WTC11 (cell line): ENCODE results near the gene SMPX.

Experiments used
- ESRRA ChIP-seq: sonication (generic); formaldehyde crosslinking; IDR thresholded peaks from 2 replicates; pipeline ENCODE4 v1.8.1; 2022; ENCODE audit warnings: mild to moderate bottlenecking, missing genetic modification reagents, borderline replicate concordance
- JUN ChIP-seq: sonication (generic); formaldehyde crosslinking; IDR thresholded peaks from 2 replicates; pipeline ENCODE4 v1.8.0; 2023; ENCODE audit warnings: mild to moderate bottlenecking, missing genetic modification reagents
- NFE2L1 ChIP-seq: sonication (generic); formaldehyde crosslinking; IDR thresholded peaks from 2 replicates; pipeline ENCODE4 v1.8.1; 2023; ENCODE audit warnings: missing genetic modification reagents
- NFYB ChIP-seq: sonication (generic); formaldehyde crosslinking; conservative IDR thresholded peaks from 2 replicates; pipeline ENCODE4 v1.8.0; 2022; ENCODE audit warnings: low read depth, missing genetic modification reagents
- TEAD4 ChIP-seq: sonication (generic); formaldehyde crosslinking; IDR thresholded peaks from 2 replicates; pipeline ENCODE4 v1.8.0; 2022; ENCODE audit warnings: mild to moderate bottlenecking, missing genetic modification reagents
- ZNF232 ChIP-seq: sonication (generic); formaldehyde crosslinking; IDR thresholded peaks from 2 replicates; pipeline ENCODE4 v1.8.0; 2022; ENCODE audit warnings: mild to moderate bottlenecking, missing genetic modification reagents
- ZNF263 ChIP-seq: sonication (generic); formaldehyde crosslinking; IDR thresholded peaks from 2 replicates; pipeline ENCODE4 v1.8.1; 2022; ENCODE audit warnings: low read depth, mild to moderate bottlenecking, moderate library complexity, missing genetic modification reagents
- TF ChIP-seq, protein P1 (sequence below): fragments of 200-600 bp; IDR thresholded peaks from 2 replicates; pipeline ENCODE4 v1.8.0; 2022; ENCODE audit warnings: antibody characterized with exemption
- TF ChIP-seq, protein P2 (sequence below): sonication (generic); formaldehyde crosslinking; IDR thresholded peaks from 2 replicates; pipeline ENCODE4 v1.8.1; 2023; ENCODE audit warnings: mild to moderate bottlenecking, missing genetic modification reagents, borderline replicate concordance
- TF ChIP-seq, protein P3 (sequence below): fragments of 250-450 bp; sonication (Bioruptor Pico); conservative IDR thresholded peaks from 2 replicates; pipeline ENCODE4 v1.9.0; 2021; ENCODE audit warnings: mild to moderate bottlenecking
- TF ChIP-seq, protein P4 (sequence below): sonication (generic); formaldehyde crosslinking; conservative IDR thresholded peaks from 2 replicates; pipeline ENCODE4 v1.8.1; 2022; ENCODE audit warnings: mild to moderate bottlenecking, missing genetic modification reagents
- TF ChIP-seq, protein P5 (sequence below): sonication (generic); formaldehyde crosslinking; IDR thresholded peaks from 2 replicates; pipeline ENCODE4 v1.8.0; 2023; ENCODE audit warnings: mild to moderate bottlenecking, missing genetic modification reagents
- TF ChIP-seq, protein P6 (sequence below): sonication (generic); formaldehyde crosslinking; IDR thresholded peaks from 2 replicates; pipeline ENCODE4 v1.8.0; 2022; ENCODE audit warnings: missing genetic modification reagents

DNA sequence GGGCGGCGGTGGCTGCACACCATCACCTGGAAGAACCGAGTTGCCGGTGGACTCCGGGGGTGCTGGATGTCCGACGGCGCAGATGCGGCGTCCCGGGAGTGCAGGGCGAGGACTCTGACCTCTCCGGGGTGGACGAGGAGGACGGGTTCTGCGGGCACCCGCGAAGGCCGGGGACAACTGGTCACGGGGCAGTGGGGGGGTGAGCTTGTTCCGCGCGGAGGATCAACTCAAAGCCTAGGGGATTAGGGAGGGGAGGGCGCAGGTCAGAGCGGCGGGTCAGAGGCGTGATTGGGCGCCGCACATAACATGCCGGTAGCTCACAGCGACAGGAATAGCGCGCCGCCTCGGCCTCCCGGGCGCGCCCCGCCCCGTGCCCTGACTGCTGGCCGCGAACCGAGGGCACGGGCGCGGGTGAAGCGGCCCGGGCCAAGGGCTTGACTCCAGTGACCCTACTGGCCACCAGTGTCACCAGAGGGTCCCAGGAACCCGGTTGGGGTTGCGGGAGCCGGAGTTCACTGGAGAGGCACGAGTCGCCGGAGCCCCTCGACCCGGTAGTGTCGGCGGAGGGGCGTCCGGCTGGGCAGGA, 99.7 kb downstream of the SMPX start, which contains the start of gene KLHL34:
- no peak for TF ChIP-seq ZNF263 (CRISPR knock-in tag)
- no peak for TF ChIP-seq TEAD4 (CRISPR knock-in tag)
- TF ChIP-seq, protein P1, sequence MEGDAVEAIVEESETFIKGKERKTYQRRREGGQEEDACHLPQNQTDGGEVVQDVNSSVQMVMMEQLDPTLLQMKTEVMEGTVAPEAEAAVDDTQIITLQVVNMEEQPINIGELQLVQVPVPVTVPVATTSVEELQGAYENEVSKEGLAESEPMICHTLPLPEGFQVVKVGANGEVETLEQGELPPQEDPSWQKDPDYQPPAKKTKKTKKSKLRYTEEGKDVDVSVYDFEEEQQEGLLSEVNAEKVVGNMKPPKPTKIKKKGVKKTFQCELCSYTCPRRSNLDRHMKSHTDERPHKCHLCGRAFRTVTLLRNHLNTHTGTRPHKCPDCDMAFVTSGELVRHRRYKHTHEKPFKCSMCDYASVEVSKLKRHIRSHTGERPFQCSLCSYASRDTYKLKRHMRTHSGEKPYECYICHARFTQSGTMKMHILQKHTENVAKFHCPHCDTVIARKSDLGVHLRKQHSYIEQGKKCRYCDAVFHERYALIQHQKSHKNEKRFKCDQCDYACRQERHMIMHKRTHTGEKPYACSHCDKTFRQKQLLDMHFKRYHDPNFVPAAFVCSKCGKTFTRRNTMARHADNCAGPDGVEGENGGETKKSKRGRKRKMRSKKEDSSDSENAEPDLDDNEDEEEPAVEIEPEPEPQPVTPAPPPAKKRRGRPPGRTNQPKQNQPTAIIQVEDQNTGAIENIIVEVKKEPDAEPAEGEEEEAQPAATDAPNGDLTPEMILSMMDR, result no peak
- TF ChIP-seq NFYB (CRISPR knock-in tag), result no peak
- TF ChIP-seq JUN (CRISPR knock-in tag), result no peak
- TF ChIP-seq, protein P2, sequence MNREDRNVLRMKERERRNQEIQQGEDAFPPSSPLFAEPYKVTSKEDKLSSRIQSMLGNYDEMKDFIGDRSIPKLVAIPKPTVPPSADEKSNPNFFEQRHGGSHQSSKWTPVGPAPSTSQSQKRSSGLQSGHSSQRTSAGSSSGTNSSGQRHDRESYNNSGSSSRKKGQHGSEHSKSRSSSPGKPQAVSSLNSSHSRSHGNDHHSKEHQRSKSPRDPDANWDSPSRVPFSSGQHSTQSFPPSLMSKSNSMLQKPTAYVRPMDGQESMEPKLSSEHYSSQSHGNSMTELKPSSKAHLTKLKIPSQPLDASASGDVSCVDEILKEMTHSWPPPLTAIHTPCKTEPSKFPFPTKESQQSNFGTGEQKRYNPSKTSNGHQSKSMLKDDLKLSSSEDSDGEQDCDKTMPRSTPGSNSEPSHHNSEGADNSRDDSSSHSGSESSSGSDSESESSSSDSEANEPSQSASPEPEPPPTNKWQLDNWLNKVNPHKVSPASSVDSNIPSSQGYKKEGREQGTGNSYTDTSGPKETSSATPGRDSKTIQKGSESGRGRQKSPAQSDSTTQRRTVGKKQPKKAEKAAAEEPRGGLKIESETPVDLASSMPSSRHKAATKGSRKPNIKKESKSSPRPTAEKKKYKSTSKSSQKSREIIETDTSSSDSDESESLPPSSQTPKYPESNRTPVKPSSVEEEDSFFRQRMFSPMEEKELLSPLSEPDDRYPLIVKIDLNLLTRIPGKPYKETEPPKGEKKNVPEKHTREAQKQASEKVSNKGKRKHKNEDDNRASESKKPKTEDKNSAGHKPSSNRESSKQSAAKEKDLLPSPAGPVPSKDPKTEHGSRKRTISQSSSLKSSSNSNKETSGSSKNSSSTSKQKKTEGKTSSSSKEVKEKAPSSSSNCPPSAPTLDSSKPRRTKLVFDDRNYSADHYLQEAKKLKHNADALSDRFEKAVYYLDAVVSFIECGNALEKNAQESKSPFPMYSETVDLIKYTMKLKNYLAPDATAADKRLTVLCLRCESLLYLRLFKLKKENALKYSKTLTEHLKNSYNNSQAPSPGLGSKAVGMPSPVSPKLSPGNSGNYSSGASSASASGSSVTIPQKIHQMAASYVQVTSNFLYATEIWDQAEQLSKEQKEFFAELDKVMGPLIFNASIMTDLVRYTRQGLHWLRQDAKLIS (CRISPR knock-in tag), result no peak
- TF ChIP-seq ESRRA (CRISPR knock-in tag), result no peak
- TF ChIP-seq, protein P3, sequence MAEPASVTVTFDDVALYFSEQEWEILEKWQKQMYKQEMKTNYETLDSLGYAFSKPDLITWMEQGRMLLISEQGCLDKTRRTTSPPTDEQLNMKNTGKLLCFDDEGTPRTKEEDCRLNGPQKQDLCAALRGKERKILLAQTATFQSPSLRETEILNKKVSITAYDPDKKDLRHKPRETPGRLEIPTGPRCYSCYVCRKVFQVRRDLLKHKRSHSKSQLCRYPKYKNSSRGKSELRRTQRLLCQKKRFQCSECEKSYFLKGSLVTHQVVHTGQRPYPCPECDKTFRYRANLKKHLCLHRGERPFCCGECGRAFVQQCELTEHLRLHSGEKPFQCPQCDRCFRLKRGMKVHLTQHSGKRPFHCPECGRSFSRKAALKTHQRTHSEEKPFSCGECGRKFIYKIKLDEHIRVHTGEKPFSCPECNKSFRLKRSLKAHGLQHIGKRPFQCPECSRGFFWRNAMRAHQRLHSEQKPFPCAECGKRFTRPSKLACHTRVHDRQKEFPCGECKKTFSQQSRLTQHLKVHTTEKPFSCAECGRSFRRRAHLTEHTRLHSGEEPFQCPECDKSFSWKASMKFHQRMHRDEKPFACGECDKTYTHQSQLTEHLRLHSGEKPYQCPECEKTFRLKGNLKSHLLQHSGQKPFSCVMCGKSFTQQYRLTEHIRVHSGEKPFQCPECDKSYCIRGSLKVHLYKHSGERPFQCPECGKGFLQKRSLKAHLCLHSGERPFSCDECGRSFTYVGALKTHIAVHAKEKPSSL (CRISPR knock-in tag), result no peak
- TF ChIP-seq NFE2L1 (CRISPR knock-in tag), result no peak
- no peak for TF ChIP-seq ZNF232 (CRISPR knock-in tag)
- TF ChIP-seq, protein P4, sequence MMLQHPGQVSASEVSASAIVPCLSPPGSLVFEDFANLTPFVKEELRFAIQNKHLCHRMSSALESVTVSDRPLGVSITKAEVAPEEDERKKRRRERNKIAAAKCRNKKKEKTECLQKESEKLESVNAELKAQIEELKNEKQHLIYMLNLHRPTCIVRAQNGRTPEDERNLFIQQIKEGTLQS (CRISPR knock-in tag), result no peak
- TF ChIP-seq, protein P5, sequence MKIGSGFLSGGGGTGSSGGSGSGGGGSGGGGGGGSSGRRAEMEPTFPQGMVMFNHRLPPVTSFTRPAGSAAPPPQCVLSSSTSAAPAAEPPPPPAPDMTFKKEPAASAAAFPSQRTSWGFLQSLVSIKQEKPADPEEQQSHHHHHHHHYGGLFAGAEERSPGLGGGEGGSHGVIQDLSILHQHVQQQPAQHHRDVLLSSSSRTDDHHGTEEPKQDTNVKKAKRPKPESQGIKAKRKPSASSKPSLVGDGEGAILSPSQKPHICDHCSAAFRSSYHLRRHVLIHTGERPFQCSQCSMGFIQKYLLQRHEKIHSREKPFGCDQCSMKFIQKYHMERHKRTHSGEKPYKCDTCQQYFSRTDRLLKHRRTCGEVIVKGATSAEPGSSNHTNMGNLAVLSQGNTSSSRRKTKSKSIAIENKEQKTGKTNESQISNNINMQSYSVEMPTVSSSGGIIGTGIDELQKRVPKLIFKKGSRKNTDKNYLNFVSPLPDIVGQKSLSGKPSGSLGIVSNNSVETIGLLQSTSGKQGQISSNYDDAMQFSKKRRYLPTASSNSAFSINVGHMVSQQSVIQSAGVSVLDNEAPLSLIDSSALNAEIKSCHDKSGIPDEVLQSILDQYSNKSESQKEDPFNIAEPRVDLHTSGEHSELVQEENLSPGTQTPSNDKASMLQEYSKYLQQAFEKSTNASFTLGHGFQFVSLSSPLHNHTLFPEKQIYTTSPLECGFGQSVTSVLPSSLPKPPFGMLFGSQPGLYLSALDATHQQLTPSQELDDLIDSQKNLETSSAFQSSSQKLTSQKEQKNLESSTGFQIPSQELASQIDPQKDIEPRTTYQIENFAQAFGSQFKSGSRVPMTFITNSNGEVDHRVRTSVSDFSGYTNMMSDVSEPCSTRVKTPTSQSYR (CRISPR knock-in tag), result no peak
- TF ChIP-seq, protein P6, sequence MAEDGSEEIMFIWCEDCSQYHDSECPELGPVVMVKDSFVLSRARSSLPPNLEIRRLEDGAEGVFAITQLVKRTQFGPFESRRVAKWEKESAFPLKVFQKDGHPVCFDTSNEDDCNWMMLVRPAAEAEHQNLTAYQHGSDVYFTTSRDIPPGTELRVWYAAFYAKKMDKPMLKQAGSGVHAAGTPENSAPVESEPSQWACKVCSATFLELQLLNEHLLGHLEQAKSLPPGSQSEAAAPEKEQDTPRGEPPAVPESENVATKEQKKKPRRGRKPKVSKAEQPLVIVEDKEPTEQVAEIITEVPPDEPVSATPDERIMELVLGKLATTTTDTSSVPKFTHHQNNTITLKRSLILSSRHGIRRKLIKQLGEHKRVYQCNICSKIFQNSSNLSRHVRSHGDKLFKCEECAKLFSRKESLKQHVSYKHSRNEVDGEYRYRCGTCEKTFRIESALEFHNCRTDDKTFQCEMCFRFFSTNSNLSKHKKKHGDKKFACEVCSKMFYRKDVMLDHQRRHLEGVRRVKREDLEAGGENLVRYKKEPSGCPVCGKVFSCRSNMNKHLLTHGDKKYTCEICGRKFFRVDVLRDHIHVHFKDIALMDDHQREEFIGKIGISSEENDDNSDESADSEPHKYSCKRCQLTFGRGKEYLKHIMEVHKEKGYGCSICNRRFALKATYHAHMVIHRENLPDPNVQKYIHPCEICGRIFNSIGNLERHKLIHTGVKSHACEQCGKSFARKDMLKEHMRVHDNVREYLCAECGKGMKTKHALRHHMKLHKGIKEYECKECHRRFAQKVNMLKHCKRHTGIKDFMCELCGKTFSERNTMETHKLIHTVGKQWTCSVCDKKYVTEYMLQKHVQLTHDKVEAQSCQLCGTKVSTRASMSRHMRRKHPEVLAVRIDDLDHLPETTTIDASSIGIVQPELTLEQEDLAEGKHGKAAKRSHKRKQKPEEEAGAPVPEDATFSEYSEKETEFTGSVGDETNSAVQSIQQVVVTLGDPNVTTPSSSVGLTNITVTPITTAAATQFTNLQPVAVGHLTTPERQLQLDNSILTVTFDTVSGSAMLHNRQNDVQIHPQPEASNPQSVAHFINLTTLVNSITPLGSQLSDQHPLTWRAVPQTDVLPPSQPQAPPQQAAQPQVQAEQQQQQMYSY (CRISPR knock-in tag), result no peak
